Kidney capillary endothelial cell (primary cell): Measurements from ENCODE around the gene PTPRC.

Experiments
- DNase-seq: peaks from one replicate; pipeline ENCODE4 v3.0.0-alpha.2; 2018; ENCODE audit warnings: low spot score

Gene PTPRC

GRCh38 chr1:198701250-198701649 lies 62.4 kb downstream of the PTPRC start:
- DNase-seq, result no peak

- DNase-seq, result no peak
Measured at GRCh38 chr1:198701766-198702539, 63.1 kb downstream of the PTPRC start.

- DNase-seq, result no peak
Measured at GRCh38 chr1:198708761-198709525, 70.1 kb downstream of the PTPRC start.

- DNase-seq, result peak; percentile 30
Measured at GRCh38 chr1:198711837-198712236, 73.0 kb downstream of the PTPRC start.

GRCh38 chr1:198713081-198713480 lies 74.2 kb downstream of the PTPRC start:
- DNase-seq, result peak; percentile 11

- DNase-seq, result no peak
Measured at GRCh38 chr1:198714271-198714670, 75.4 kb downstream of the PTPRC start.

GRCh38 chr1:198716051-198716450 lies 77.2 kb downstream of the PTPRC start:
- no peak for DNase-seq

- no peak for DNase-seq
Measured at GRCh38 chr1:198717510-198717909, 78.7 kb downstream of the PTPRC start.

GRCh38 chr1:198723127-198723526 lies 84.3 kb downstream of the PTPRC start:
- no peak for DNase-seq

- DNase-seq, result peak; percentile 12
Measured at GRCh38 chr1:198725090-198725489, 86.2 kb downstream of the PTPRC start.

GRCh38 chr1:198726455-198726854 lies 87.6 kb downstream of the PTPRC start:
- DNase-seq, result peak; percentile 86

- DNase-seq, result no peak
Measured at GRCh38 chr1:198729195-198729863, 90.5 kb downstream of the PTPRC start.

- DNase-seq, result no peak
Measured at GRCh38 chr1:198730952-198731351, 92.1 kb downstream of the PTPRC start.

GRCh38 chr1:198734323-198735008 lies 95.6 kb downstream of the PTPRC start:
- no peak for DNase-seq

GRCh38 chr1:198741744-198742143 lies 102.9 kb downstream of the PTPRC start:
- no peak for DNase-seq

GRCh38 chr1:198747127-198747526 lies 108.3 kb downstream of the PTPRC start:
- DNase-seq, result no peak

GRCh38 chr1:198749279-198749678 lies 110.4 kb downstream of the PTPRC start:
- DNase-seq, result no peak

- DNase-seq, result no peak
Measured at GRCh38 chr1:198750081-198750480, 111.2 kb downstream of the PTPRC start.

- no peak for DNase-seq
Measured at GRCh38 chr1:198751741-198752140, 112.9 kb downstream of the PTPRC start.

- no peak for DNase-seq
Measured at GRCh38 chr1:198754670-198755069, 115.8 kb downstream of the PTPRC start.

- DNase-seq, result no peak
Measured at GRCh38 chr1:198755715-198756114, 116.9 kb downstream of the PTPRC start.

- no peak for DNase-seq
Measured at GRCh38 chr1:198756470-198756869, 117.6 kb downstream of the PTPRC start.
